HCT116 (cell line): Measurements from ENCODE around the gene TWIST1. TPM values are rescaled to one million over a fixed set of nuclear protein-coding genes. Genes with fewer than 3 reads are reported as not detected.

Experiments used
- ATAC-seq: fragments of 200-7000 bp; cut with Tn5 transposase; 2 replicates; pipeline ENCODE4 v1.9.1; 2020; ENCODE audit warnings: mild to moderate bottlenecking, moderate library complexity
- BruUV-seq: library from RNA; stranded (reverse); fragments of 400-500 nt; replicated peaks from 2 replicates; lab custom pipeline; 2021; lab: Mats Ljungman, UMichigan
- CTCF ChIA-PET: fragments of 300-600 bp; sonication (Branson Sonifier 250); formaldehyde crosslinking; loops from one replicate; lab custom pipeline; 2021; ENCODE audit warnings: antibody characterized with exemption; lab: Charles Lee
- POLR2A ChIA-PET: fragments of 300-600, 350-600 bp; sonication (Branson Sonifier 250); formaldehyde crosslinking; loops from one replicate; lab custom pipeline; 2021; ENCODE audit warnings: antibody characterized with exemption; lab: Charles Lee
- RAD21 ChIA-PET, 2 experiments: fragments of 300-600 bp; sonication (Branson Sonifier 250); formaldehyde crosslinking; loops; one replicate each; lab custom pipeline; 2023; ENCODE audit warnings: low total read pairs in 2 of 2; ENCODE audit not compliant: uncharacterized antibody in 2 of 2, unreplicated experiment in 2 of 2, low non-redundant PET in 1 of 2; lab: Charles Lee
- DNase-seq: peaks from one replicate; pipeline ENCODE4 v3.0.0-alpha.2; 2010; ENCODE audit warnings: low read depth, low spot score
- H2AFZ ChIP-seq: fragments of 200-600 bp; shearing (Covaris generic), sonication (generic); 2 replicates; pipeline ENCODE4 v1.6.1; 2017; ENCODE audit warnings: low read depth, mixed run types, mixed read lengths, antibody characterized with exemption, low read length; ENCODE audit not compliant: poor library complexity, severe bottlenecking
- H3K27ac ChIP-seq: 2 replicates; pipeline ENCODE4 v1.5.1; 2012; ENCODE audit warnings: low read depth, low read length
- H3K27me3 ChIP-seq: fragments of 200-600 bp; sonication (generic); 2 replicates; pipeline ENCODE4 v1.6.1; 2016; ENCODE audit warnings: mixed run types, low read length, mixed read lengths; ENCODE audit not compliant: insufficient read depth
- H3K36me3 ChIP-seq, 2 experiments: fragments of 200-500 bp in 1 of 2; fragments of 200-600 bp in 1 of 2; sonication (Bioruptor generic) in 1 of 2; sonication (generic) in 1 of 2; 2 replicates each; pipeline versions ENCODE4 v1.5.1 to v1.6.1; 2014 to 2016; ENCODE audit warnings: low read length in 2 of 2, inconsistent platforms in 1 of 2, mixed read lengths in 1 of 2, mixed run types in 1 of 2; ENCODE audit not compliant: insufficient read depth in 2 of 2, control insufficient read depth in 1 of 2
- H3K4me1 ChIP-seq, 2 experiments: fragments of 200-600 bp in 1 of 2; sonication (generic) in 1 of 2; 2 replicates each; pipeline versions ENCODE4 v1.5.1 to v1.6.1; 2012 to 2017; ENCODE audit warnings: low read length in 2 of 2, inconsistent platforms in 1 of 2, mild to moderate bottlenecking in 1 of 2, mixed read lengths in 1 of 2, mixed run types in 1 of 2, moderate library complexity in 1 of 2; ENCODE audit not compliant: insufficient read depth in 2 of 2, control insufficient read depth in 1 of 2
- H3K4me2 ChIP-seq: fragments of 200-600 bp; sonication (generic); 2 replicates; pipeline ENCODE4 v1.6.1; 2017; ENCODE audit warnings: mixed run types, low read length, mixed read lengths
- H3K4me3 ChIP-seq, 2 experiments: fragments of 200-600 bp in 1 of 2; sonication (generic) in 1 of 2; replicated peaks in 1 of 2; 2 replicates each; pipeline ENCODE4 v1.5.1; 2011 to 2016; ENCODE audit warnings: low read length in 2 of 2, control low read depth in 1 of 2, low read depth in 1 of 2, mild to moderate bottlenecking in 1 of 2, mixed read lengths in 1 of 2, mixed run types in 1 of 2
- H3K79me2 ChIP-seq: fragments of 200-600 bp; sonication (generic); 2 replicates; pipeline ENCODE4 v1.6.1; 2017; ENCODE audit warnings: mild to moderate bottlenecking, mixed run types, low read length, moderate library complexity, mixed read lengths; ENCODE audit not compliant: insufficient read depth
- H3K9ac ChIP-seq: fragments of 200-600 bp; sonication (generic); 2 replicates; pipeline ENCODE4 v1.6.1; 2016; ENCODE audit warnings: low read length, mixed read lengths
- H3K9me2 ChIP-seq: fragments of 200-600 bp; sonication (generic), shearing (Covaris generic); 2 replicates; pipeline ENCODE4 v1.6.1; 2017; ENCODE audit warnings: mixed run types, mild to moderate bottlenecking, moderate library complexity; ENCODE audit not compliant: insufficient read depth
- H3K9me3 ChIP-seq, 2 experiments: fragments of 200-500 bp in 1 of 2; fragments of 200-600 bp in 1 of 2; sonication (Bioruptor generic) in 1 of 2; sonication (generic) in 1 of 2; 2 replicates each; pipeline ENCODE4 v1.6.1; 2014 to 2017; ENCODE audit warnings: low read length in 2 of 2, mixed read lengths in 2 of 2, inconsistent platforms in 1 of 2, low read depth in 1 of 2, mild to moderate bottlenecking in 1 of 2, mixed run types in 1 of 2, moderate library complexity in 1 of 2; ENCODE audit not compliant: control insufficient read depth in 1 of 2, insufficient read depth in 1 of 2
- H4K20me1 ChIP-seq: fragments of 200-600 bp; sonication (generic), shearing (Covaris generic); 2 replicates; pipeline ENCODE4 v1.6.1; 2017; ENCODE audit warnings: mixed run types, mild to moderate bottlenecking, moderate library complexity; ENCODE audit not compliant: insufficient read depth
- CBX3 ChIP-seq: IDR thresholded peaks from 2 replicates; pipeline ENCODE4 v1.6.1; 2012; ENCODE audit warnings: low read depth
- CEBPB ChIP-seq: IDR thresholded peaks from 2 replicates; pipeline ENCODE4 v1.6.1; 2012; ENCODE audit warnings: low read depth
- EGR1 ChIP-seq: IDR thresholded peaks from 2 replicates; pipeline ENCODE4 v1.6.1; 2012; ENCODE audit warnings: low read depth
- FOSL1 ChIP-seq: IDR thresholded peaks from 2 replicates; pipeline ENCODE4 v1.6.1; 2012; ENCODE audit warnings: low read depth
- POLR2AphosphoS5 ChIP-seq: IDR thresholded peaks from 2 replicates; pipeline ENCODE4 v1.6.1; 2011; ENCODE audit warnings: mild to moderate bottlenecking, low read depth, low read length, moderate library complexity
- SP1 ChIP-seq: IDR thresholded peaks from 2 replicates; pipeline ENCODE4 v1.6.1; 2012; ENCODE audit warnings: low read depth
- SRF ChIP-seq: IDR thresholded peaks from 2 replicates; pipeline ENCODE4 v1.6.1; 2012; ENCODE audit warnings: low read depth
- YY1 ChIP-seq: IDR thresholded peaks from 2 replicates; pipeline ENCODE4 v1.6.1; 2011; ENCODE audit warnings: low read length, low read depth, moderate library complexity, mild to moderate bottlenecking; ENCODE audit not compliant: insufficient replicate concordance; ENCODE audit errors: extremely low read depth
- intact Hi-C: fragments of 100-400 bp; cut with micrococcal nuclease; formaldehyde crosslinking; loops from 2 replicates; pipeline ENCODE4 v1.10.0; 2022
- total RNA-seq: library from RNA; stranded (reverse); gene quantifications from one replicate; pipeline ENCODE4 v1.2.1, GENCODE V29; 2021; ENCODE audit not compliant: unreplicated experiment
- TF ChIP-seq, protein P1 (sequence below): IDR thresholded peaks from 2 replicates; pipeline ENCODE4 v1.6.1; 2012
- TF ChIP-seq, protein P2 (sequence below), 3 experiments: fragments of 200-600 bp in 1 of 3; sonication (generic) in 1 of 3; IDR thresholded peaks in 2 of 3; conservative IDR thresholded peaks in 1 of 3; 2 replicates each; pipeline ENCODE4 v1.5.1; 2012 to 2017; ENCODE audit warnings: low read depth in 2 of 3, low read length in 2 of 3, antibody characterized with exemption in 1 of 3, borderline replicate concordance in 1 of 3, control low read depth in 1 of 3, mild to moderate bottlenecking in 1 of 3, mixed read lengths in 1 of 3, mixed run types in 1 of 3, moderate library complexity in 1 of 3; ENCODE audit not compliant: insufficient read depth in 1 of 3

The TWIST1 gene
- total RNA-seq, 1 experiment from 2014 or later, result 0.86 TPM

DNA sequence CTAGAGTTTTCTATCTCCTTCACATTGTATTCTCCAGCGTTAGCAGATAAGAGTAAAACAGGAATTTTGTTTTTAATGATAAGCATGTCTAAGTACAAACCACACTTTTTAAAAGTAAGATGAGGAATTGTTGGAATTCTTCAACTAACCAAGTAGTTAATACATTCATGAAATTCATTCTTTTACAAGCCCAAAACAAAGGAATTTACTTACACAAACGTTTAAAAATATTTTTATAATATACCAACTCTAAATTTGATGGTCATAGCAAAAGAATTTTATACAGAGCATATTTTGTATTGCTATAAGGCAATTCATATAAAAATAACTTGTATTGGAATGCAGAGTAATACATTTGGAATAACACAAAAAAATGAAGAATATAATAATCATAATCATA lies 51.3 kb downstream of the TWIST1 start:
- Histone ChIP-seq H2AFZ (no peak overlapping the region), H3K4me3 (no peak overlapping the region), H3K9ac (no peak overlapping the region), H3K9me3 (no peaks in the 10 kb centered on the region), H3K27me3 (no peaks in the 10 kb centered on the region), H4K20me1 (no peaks in the 10 kb centered on the region), H3K9me2 (no peaks in the 10 kb centered on the region), H3K4me1 (no peaks in the 10 kb centered on the region), H3K36me3 (no peaks in the 10 kb centered on the region), H3K4me2 (no peak overlapping the region), H3K27ac (no peak overlapping the region), H3K79me2 (no peaks in the 10 kb centered on the region)
- ChIA-PET RAD21 (no interaction called here), CTCF (no interaction called here), POLR2A (no interaction called here)
- intact Hi-C loops, result no loop called here
- DNase-seq (no peak), ATAC-seq (no peak)
- TF ChIP-seq CBX3 (no peak), SP1 (no peak), EGR1 (no peak), CEBPB (no peak), SRF (no peak), POLR2AphosphoS5 (no peak), YY1 (no peak), FOSL1 (no peak)
- TF ChIP-seq, protein P1, sequence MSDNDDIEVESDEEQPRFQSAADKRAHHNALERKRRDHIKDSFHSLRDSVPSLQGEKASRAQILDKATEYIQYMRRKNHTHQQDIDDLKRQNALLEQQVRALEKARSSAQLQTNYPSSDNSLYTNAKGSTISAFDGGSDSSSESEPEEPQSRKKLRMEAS, result no peak
- TF ChIP-seq, protein P2, sequence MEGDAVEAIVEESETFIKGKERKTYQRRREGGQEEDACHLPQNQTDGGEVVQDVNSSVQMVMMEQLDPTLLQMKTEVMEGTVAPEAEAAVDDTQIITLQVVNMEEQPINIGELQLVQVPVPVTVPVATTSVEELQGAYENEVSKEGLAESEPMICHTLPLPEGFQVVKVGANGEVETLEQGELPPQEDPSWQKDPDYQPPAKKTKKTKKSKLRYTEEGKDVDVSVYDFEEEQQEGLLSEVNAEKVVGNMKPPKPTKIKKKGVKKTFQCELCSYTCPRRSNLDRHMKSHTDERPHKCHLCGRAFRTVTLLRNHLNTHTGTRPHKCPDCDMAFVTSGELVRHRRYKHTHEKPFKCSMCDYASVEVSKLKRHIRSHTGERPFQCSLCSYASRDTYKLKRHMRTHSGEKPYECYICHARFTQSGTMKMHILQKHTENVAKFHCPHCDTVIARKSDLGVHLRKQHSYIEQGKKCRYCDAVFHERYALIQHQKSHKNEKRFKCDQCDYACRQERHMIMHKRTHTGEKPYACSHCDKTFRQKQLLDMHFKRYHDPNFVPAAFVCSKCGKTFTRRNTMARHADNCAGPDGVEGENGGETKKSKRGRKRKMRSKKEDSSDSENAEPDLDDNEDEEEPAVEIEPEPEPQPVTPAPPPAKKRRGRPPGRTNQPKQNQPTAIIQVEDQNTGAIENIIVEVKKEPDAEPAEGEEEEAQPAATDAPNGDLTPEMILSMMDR (IDR thresholded peaks at IDR 0.05 in 2 of 3, conservative IDR thresholded peaks at IDR 0.05 in 1 of 3; ENCODE audit: borderline replicate concordance in 1 of 3, insufficient read depth in 1 of 3, low read depth in 2 of 3, low read length in 2 of 3), result no peak
- BruUV-seq, result no TSS peak

Other genes starting within 250 kb of the TWIST1 start
- not detected for gene FERD3L, start 27.8 kb upstream of the TWIST1 start, total RNA-seq